Measurements from ENCODE around the gene OSER1.

OSER1 gene

GRCh38 chr20:44223721-44224120 lies 13.2 kb upstream of the OSER1 start:
- DNase-seq, result no peak

- DNase-seq, result no peak
Observed at GRCh38 chr20:44222633-44223368, 12.2 kb upstream of the OSER1 start.

GRCh38 chr20:44222027-44222426 lies 11.5 kb upstream of the OSER1 start:
- DNase-seq, result no peak

GRCh38 chr20:44221368-44221954 lies 10.9 kb upstream of the OSER1 start:
- no peak for DNase-seq

GRCh38 chr20:44219791-44220190 lies 9.2 kb upstream of the OSER1 start:
- DNase-seq, result no peak

GRCh38 chr20:44219170-44219730 lies 8.7 kb upstream of the OSER1 start:
- DNase-seq, result no peak

- no peak for DNase-seq
Observed at GRCh38 chr20:44218446-44218845, 7.9 kb upstream of the OSER1 start.

GRCh38 chr20:44217342-44218092 lies 6.9 kb upstream of the OSER1 start:
- DNase-seq, result peak; percentile 25

GRCh38 chr20:44215125-44215524 lies 4.6 kb upstream of the OSER1 start:
- DNase-seq, result peak; percentile 38

GRCh38 chr20:44212792-44213191 lies 2.2 kb upstream of the OSER1 start:
- no peak for DNase-seq

GRCh38 chr20:44211177-44212039 lies 837 bp upstream of the OSER1 start:
- no peak for DNase-seq

GRCh38 chr20:44209686-44210405 lies 725 bp downstream of the OSER1 start:
- no peak for DNase-seq

GRCh38 chr20:44208770-44209169 lies 1.8 kb downstream of the OSER1 start:
- DNase-seq, result no peak

GRCh38 chr20:44208165-44208564 lies 2.4 kb downstream of the OSER1 start:
- no peak for DNase-seq

- DNase-seq, result no peak
Observed at GRCh38 chr20:44207126-44207723, 3.3 kb downstream of the OSER1 start.

GRCh38 chr20:44206132-44206531 lies 4.4 kb downstream of the OSER1 start:
- DNase-seq, result no peak

GRCh38 chr20:44204832-44205215 lies 5.7 kb downstream of the OSER1 start:
- DNase-seq, result no peak

GRCh38 chr20:44204156-44204831 lies 6.3 kb downstream of the OSER1 start:
- DNase-seq, result no peak

- no peak for DNase-seq
Observed at GRCh38 chr20:44203161-44203560, 7.4 kb downstream of the OSER1 start.

GRCh38 chr20:44200983-44201382 lies 9.6 kb downstream of the OSER1 start:
- no peak for DNase-seq

GRCh38 chr20:44200371-44200770 lies 10.2 kb downstream of the OSER1 start:
- no peak for DNase-seq
